BE2C (cell line): Measurements from ENCODE around the gene PAX2.

ENCODE experiments used
- DNase-seq: peaks from one replicate; pipeline ENCODE4 v3.0.0-alpha.2; 2020
- H3K27me3 ChIP-seq: fragments of 250-450 bp; sonication (Bioruptor Pico); 2 replicates; pipeline ENCODE4 v1.5.1; 2020; ENCODE audit warnings: mild to moderate bottlenecking
- H3K36me3 ChIP-seq: fragments of 250-450 bp; sonication (Bioruptor Pico); 2 replicates; pipeline ENCODE4 v1.5.1; 2020; ENCODE audit warnings: mild to moderate bottlenecking
- H3K4me1 ChIP-seq: fragments of 250-450 bp; sonication (Bioruptor Pico); 2 replicates; pipeline ENCODE4 v1.5.1; 2020
- H3K4me3 ChIP-seq: 2 replicates; pipeline ENCODE4 v1.5.1; 2011; ENCODE audit warnings: low read depth, low read length
- H3K9me3 ChIP-seq: fragments of 250-450 bp; sonication (Bioruptor Pico); 2 replicates; pipeline ENCODE4 v1.5.1; 2020
- TF ChIP-seq, protein P1 (sequence below): IDR thresholded peaks from 2 replicates; pipeline ENCODE4 v1.5.1; 2012; ENCODE audit warnings: mild to moderate bottlenecking, low read depth, low read length

Gene PAX2

DNA sequence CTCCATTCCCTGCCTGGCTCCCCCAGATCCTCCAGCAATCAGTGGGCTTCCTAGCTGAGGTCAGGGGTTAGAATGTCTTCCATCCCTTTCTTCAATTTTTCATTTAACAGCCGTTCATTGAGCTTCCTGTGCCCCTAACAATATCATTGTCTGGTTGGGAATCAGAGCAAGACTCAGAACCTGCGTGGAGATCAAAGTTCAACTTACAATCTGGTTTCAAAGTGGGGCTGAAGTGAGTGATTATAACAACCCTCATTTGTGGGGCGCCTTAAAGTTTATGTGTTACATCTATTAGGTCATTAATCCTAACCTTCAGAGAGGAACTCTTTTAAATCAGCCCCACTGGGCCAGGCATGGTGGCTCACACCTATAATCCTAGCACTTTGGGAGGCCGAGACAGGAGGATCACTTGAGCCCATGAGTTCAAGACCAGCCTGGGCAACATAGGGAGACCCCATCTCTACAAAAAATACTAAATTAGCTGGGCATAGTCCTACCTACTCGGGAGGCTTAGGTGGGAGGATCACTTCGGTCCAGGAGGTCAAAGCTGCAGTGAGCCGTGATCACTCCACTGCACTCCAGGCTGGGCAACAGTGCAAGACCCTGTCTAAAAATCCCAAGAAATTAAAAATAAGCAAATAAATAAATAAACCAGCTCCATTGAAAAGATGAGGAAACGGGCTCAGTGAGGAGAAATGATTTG lies 122.0 kb downstream of the PAX2 start:
- Histone ChIP-seq H3K4me3 (no peak overlapping the region), H3K36me3 (no peaks in the 10 kb centered on the region), H3K4me1 (no peaks in the 10 kb centered on the region), H3K27me3 (no peaks in the 10 kb centered on the region), H3K9me3 (no peaks in the 10 kb centered on the region)
- DNase-seq = no peak
- TF ChIP-seq, protein P1, sequence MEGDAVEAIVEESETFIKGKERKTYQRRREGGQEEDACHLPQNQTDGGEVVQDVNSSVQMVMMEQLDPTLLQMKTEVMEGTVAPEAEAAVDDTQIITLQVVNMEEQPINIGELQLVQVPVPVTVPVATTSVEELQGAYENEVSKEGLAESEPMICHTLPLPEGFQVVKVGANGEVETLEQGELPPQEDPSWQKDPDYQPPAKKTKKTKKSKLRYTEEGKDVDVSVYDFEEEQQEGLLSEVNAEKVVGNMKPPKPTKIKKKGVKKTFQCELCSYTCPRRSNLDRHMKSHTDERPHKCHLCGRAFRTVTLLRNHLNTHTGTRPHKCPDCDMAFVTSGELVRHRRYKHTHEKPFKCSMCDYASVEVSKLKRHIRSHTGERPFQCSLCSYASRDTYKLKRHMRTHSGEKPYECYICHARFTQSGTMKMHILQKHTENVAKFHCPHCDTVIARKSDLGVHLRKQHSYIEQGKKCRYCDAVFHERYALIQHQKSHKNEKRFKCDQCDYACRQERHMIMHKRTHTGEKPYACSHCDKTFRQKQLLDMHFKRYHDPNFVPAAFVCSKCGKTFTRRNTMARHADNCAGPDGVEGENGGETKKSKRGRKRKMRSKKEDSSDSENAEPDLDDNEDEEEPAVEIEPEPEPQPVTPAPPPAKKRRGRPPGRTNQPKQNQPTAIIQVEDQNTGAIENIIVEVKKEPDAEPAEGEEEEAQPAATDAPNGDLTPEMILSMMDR = no peak

- Histone ChIP-seq H3K4me3 (no peak overlapping the region), H3K4me1 (no peaks in the 10 kb centered on the region), H3K36me3 (no peaks in the 10 kb centered on the region), H3K9me3 (no peaks in the 10 kb centered on the region), H3K27me3 (no peaks in the 10 kb centered on the region)
- no peak for DNase-seq
- TF ChIP-seq, protein P1 = no peak
Observed at GRCh38 chr10:100868382-100868781, 123.0 kb downstream of the PAX2 start.

DNA sequence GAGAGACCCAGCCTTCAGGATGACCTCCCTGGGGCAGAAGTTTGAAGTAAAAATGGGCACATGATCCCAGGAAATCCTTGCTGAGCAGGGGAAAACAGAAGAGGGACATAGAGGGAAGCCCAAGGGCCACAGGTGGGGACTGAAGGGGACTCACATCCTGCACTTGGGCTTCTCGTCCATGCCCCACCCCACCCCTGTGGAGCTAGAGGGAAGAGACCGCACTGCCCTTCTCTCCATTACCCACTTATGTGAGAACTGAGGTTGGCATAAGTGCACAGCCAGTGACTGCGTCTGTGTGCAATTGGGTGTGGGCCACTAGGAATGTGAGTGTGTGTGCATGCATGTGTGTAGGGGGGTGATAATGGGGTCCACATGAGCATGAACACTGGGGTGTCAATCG lies 124.0 kb downstream of the PAX2 start:
- TF ChIP-seq, protein P1 = no peak
- H3K9me3 ChIP-seq = no peaks in the 10 kb centered on the region
- H3K4me3 ChIP-seq = no peak overlapping the region
- no peaks in the 10 kb centered on the region for H3K36me3 ChIP-seq
- no peaks in the 10 kb centered on the region for H3K4me1 ChIP-seq
- no peak for DNase-seq
- H3K27me3 ChIP-seq = no peaks in the 10 kb centered on the region

GRCh38 chr10:100872034-100872791 lies 126.8 kb downstream of the PAX2 start:
- Histone ChIP-seq H3K27me3 (no peaks in the 10 kb centered on the region), H3K36me3 (no peaks in the 10 kb centered on the region), H3K4me3 (no peak overlapping the region), H3K9me3 (no peaks in the 10 kb centered on the region), H3K4me1 (no peaks in the 10 kb centered on the region)
- TF ChIP-seq, protein P1 = peak; percentile 77
- peak; percentile 77 for DNase-seq

DNA sequence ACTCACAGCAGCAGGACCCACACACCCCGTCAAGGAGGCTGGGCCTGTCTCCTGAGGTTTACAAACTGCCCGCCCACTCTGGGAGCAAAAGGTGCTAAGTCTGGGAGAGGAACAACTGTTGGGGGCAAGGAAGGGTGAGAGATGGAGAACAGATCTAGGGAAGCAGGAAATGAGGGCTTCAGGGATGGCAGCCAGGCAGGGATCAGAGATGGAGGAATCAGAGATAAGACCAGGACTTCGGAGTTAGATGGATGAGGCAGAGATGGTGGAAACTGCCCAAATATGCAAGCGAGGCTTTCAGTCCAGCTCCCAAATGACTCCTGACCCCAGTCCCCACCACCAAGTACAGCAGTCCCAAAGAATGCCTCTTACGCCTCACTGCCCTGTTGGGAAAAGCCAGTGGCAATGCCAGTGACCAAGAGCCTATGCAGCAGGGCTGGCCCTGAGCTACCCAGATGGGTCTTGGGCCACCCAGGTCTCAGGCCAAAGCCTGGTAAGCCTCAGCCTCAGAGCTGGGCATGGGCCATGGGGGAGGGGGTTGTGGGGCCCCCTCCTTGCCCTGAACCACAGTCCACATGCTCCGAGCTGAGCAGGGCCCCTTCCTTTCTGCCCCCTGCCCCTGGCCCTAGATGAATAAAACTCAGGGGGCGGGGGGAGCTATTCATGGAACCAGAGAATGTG lies 127.9 kb downstream of the PAX2 start:
- H3K27me3 ChIP-seq = no peaks in the 10 kb centered on the region
- no peaks in the 10 kb centered on the region for H3K36me3 ChIP-seq
- no peaks in the 10 kb centered on the region for H3K9me3 ChIP-seq
- H3K4me3 ChIP-seq = no peak overlapping the region
- H3K4me1 ChIP-seq = peaks cover 5% of the 10 kb centered on the region
- TF ChIP-seq, protein P1 = no peak
- DNase-seq = no peak
